Natural killer cell (primary cell): ENCODE results near the gene C6orf89. TPM values are rescaled to one million over a fixed set of nuclear protein-coding genes. Genes with fewer than 3 reads are reported as not detected.
A peak's percentile ranks its signal among the peaks of the same experiment; 100 is the strongest.

Experiments used
- ATAC-seq, 3 donors: fragments of 150-1000 bp in 2 of 3; fragments of 200-7000 bp in 1 of 3; cut with Tn5 transposase; 1 replicate in 1 of 3; 2 replicates in 2 of 3; pipeline ENCODE4 v1.10.0; 2021; ENCODE audit warnings: mild to moderate bottlenecking in 2 of 3, moderate library complexity in 2 of 3
- DNase-seq, 2 donors: peaks; one replicate each; pipeline versions ENCODE4 v3.0.0 to v3.0.0-alpha.2; 2013 to 2021; ENCODE audit warnings: mixed read lengths in 1 of 2
- H3K27ac ChIP-seq: one replicate; pipeline ENCODE4 v1.5.1; 2013; ENCODE audit warnings: mild to moderate bottlenecking, low read length
- H3K27me3 ChIP-seq: one replicate; pipeline ENCODE4 v1.6.1; 2013; ENCODE audit warnings: low read length; ENCODE audit not compliant: control insufficient read depth, insufficient read depth
- H3K36me3 ChIP-seq: one replicate; pipeline ENCODE4 v1.6.1; 2013; ENCODE audit warnings: low read length; ENCODE audit not compliant: control insufficient read depth, insufficient read depth
- H3K4me1 ChIP-seq: one replicate; pipeline ENCODE4 v1.6.1; 2013; ENCODE audit warnings: low read length; ENCODE audit not compliant: control insufficient read depth, insufficient read depth
- H3K4me3 ChIP-seq: one replicate; pipeline ENCODE4 v1.5.1; 2013; ENCODE audit warnings: low read length
- H3K9me3 ChIP-seq: one replicate; pipeline ENCODE4 v1.6.1; 2013; ENCODE audit warnings: low read length; ENCODE audit not compliant: control insufficient read depth, insufficient read depth
- H3K27ac Mint-ChIP-seq, 2 donors: one replicate each; pipeline ENCODE4 v1.8.0; 2022; ENCODE audit warnings: mild to moderate bottlenecking in 2 of 2, mixed read lengths in 2 of 2, moderate library complexity in 1 of 2
- H3K27me3 Mint-ChIP-seq, 2 donors: one replicate each; pipeline ENCODE4 v1.8.0; 2022; ENCODE audit warnings: low read depth in 2 of 2, mixed read lengths in 2 of 2
- H3K36me3 Mint-ChIP-seq: one replicate; pipeline ENCODE4 v1.8.0; 2022; ENCODE audit warnings: mixed read lengths
- H3K4me1 Mint-ChIP-seq, 2 donors: one replicate each; pipeline ENCODE4 v1.8.0; 2022; ENCODE audit warnings: mixed read lengths in 2 of 2
- H3K4me3 Mint-ChIP-seq: one replicate; pipeline ENCODE4 v1.8.0; 2022; ENCODE audit warnings: mild to moderate bottlenecking, moderate library complexity, mixed read lengths
- H3K9me3 Mint-ChIP-seq, 2 donors: one replicate each; pipeline ENCODE4 v1.8.0; 2022; ENCODE audit warnings: mixed read lengths in 2 of 2
- CTCF ChIP-seq: fragments of 200-600 bp; IDR thresholded peaks from one replicate; pipeline ENCODE4 v1.8.0; 2022; ENCODE audit warnings: antibody characterized with exemption
- whole genome bisulfite sequencing: methylation state at CpG from one replicate; pipeline ENCODE4 v1.1.7; 2013; ENCODE audit warnings: missing lambda C conversion rate; ENCODE audit not compliant: insufficient coverage; 5-methylcytosine and 5-hydroxymethylcytosine counted together
- intact Hi-C: fragments of 100-400 bp; cut with micrococcal nuclease; formaldehyde crosslinking; loops from one replicate; pipeline ENCODE4 v1.14.2; 2022
- total RNA-seq, 4 donors: library from RNA; stranded (reverse); fragments of 120-200 nt in 1 of 4; gene quantifications; one replicate each; pipeline versions ENCODE4 v1.2.3 to v1.2.4, GENCODE V29; 2013 to 2022

Gene C6orf89
- total RNA-seq, 3 donors from 2014 or later (not counting 1 experiment from before 2014, with no cell fraction given): 34.3 to 47.0 (median 46.3) TPM

GRCh38 chr6:36914227-36914794 lies 28.6 kb downstream of the C6orf89 start:
- no peak overlapping the region for H3K27ac ChIP-seq
- intact Hi-C loops: no loop called here

GRCh38 chr6:36915599-36915998 lies 29.8 kb downstream of the C6orf89 start:
- H3K27ac ChIP-seq: no peak overlapping the region

More at GRCh38 chr6:36914227-36914794, 28.6 kb downstream of the C6orf89 start:
- DNase-seq (peak in 1 of 2 donors; percentile 67), ATAC-seq (no peak)
- Mint-ChIP-seq H3K36me3 (peaks cover 2% of the 10 kb centered on the region), H3K4me1 (peaks cover 17 to 21% of the 10 kb centered on the region in 2 donors), H3K9me3 (no peaks in the 10 kb centered on the region), H3K4me3 (no peak overlapping the region), H3K27me3 (no peaks in the 10 kb centered on the region), H3K27ac (peak overlapping the region in 1 of 2 donors; percentile 86)
- 81% methylated on average over 10 of the region's 10 CpGs for WGBS
- peaks cover 19% of the 10 kb centered on the region for H3K4me1 ChIP-seq
- peaks cover 43% of the 10 kb centered on the region for H3K36me3 ChIP-seq
- H3K9me3 ChIP-seq: no peaks in the 10 kb centered on the region
- no peak for TF ChIP-seq CTCF
- H3K27me3 ChIP-seq: no peaks in the 10 kb centered on the region
- no peak overlapping the region for H3K4me3 ChIP-seq

GRCh38 chr6:36916126-36916525 lies 30.4 kb downstream of the C6orf89 start:
- Mint-ChIP-seq H3K9me3 (no peaks in the 10 kb centered on the region), H3K36me3 (peaks cover 8% of the 10 kb centered on the region), H3K27ac (no peak overlapping the region), H3K4me3 (no peak overlapping the region), H3K4me1 (peaks cover 17 to 21% of the 10 kb centered on the region in 2 donors), H3K27me3 (no peaks in the 10 kb centered on the region)
- TF ChIP-seq CTCF: no peak
- peaks cover 19% of the 10 kb centered on the region for H3K4me1 ChIP-seq
- H3K36me3 ChIP-seq: peaks cover 55% of the 10 kb centered on the region
- H3K27me3 ChIP-seq: no peaks in the 10 kb centered on the region
- H3K4me3 ChIP-seq: no peak overlapping the region
- ATAC-seq (no peak), DNase-seq (no peak)
- H3K27ac ChIP-seq: no peak overlapping the region
- H3K9me3 ChIP-seq: no peaks in the 10 kb centered on the region
- intact Hi-C loops: no loop called here
- 98% methylated on average over 2 of the region's 2 CpGs for WGBS

More at GRCh38 chr6:36915599-36915998, 29.8 kb downstream of the C6orf89 start:
- 88% methylated on average over 4 of the region's 4 CpGs for WGBS
- no peak for TF ChIP-seq CTCF
- intact Hi-C loops: no loop called here
- ATAC-seq (no peak), DNase-seq (no peak)
- Histone ChIP-seq H3K4me1 (peaks cover 19% of the 10 kb centered on the region), H3K27me3 (no peaks in the 10 kb centered on the region), H3K36me3 (peaks cover 52% of the 10 kb centered on the region), H3K4me3 (no peak overlapping the region), H3K9me3 (no peaks in the 10 kb centered on the region)
- Mint-ChIP-seq H3K27ac (no peak overlapping the region), H3K4me3 (no peak overlapping the region), H3K9me3 (no peaks in the 10 kb centered on the region), H3K27me3 (no peaks in the 10 kb centered on the region), H3K36me3 (peaks cover 8% of the 10 kb centered on the region), H3K4me1 (peaks cover 17 to 21% of the 10 kb centered on the region in 2 donors)
